Cerebellar nuclear complex (tissue), 1 donor: ENCODE measurements around the gene SUPT5H.
A peak's percentile ranks its signal among the peaks of the same experiment; 100 is the strongest.

Experiments used
- DNase-seq, 2 experiments: peaks; one replicate each; lab custom pipeline; 2025; lab: John Stamatoyannopoulos, UW

Gene SUPT5H

GRCh38 chr19:39409208-39410016 is 36.0 kb upstream of the SUPT5H start:
- DNase-seq, result peak; percentile 18 to 36

GRCh38 chr19:39410017-39410830 is 35.2 kb upstream of the SUPT5H start:
- DNase-seq, result no peak

- no peak for DNase-seq
Observed at GRCh38 chr19:39410831-39411080, 34.6 kb upstream of the SUPT5H start.

GRCh38 chr19:39411081-39411831 is 34.1 kb upstream of the SUPT5H start:
- no peak for DNase-seq

- peak in 1 of 2 experiments; percentile 69 for DNase-seq
Observed at GRCh38 chr19:39411832-39412099, 33.6 kb upstream of the SUPT5H start.

GRCh38 chr19:39412100-39412866 is 33.1 kb upstream of the SUPT5H start, which contains the start of gene PLEKHG2:
Gene PLEKHG2 (plus strand): TSS chr19:39412669. CDS start chr19:39414087, 1,418 bp downstream.
- peak; percentile 98 to 99 for DNase-seq

- no peak for DNase-seq
Observed at GRCh38 chr19:39412867-39413271, 32.5 kb upstream of the SUPT5H start.

GRCh38 chr19:39413272-39413910 is 32.0 kb upstream of the SUPT5H start:
- no peak for DNase-seq

- no peak for DNase-seq
Observed at GRCh38 chr19:39413911-39414608, 31.3 kb upstream of the SUPT5H start.

- DNase-seq, result no peak
Observed at GRCh38 chr19:39415111-39416046, 30.0 kb upstream of the SUPT5H start.

GRCh38 chr19:39416152-39417120 is 28.9 kb upstream of the SUPT5H start:
- DNase-seq, result no peak

- DNase-seq, result no peak
Observed at GRCh38 chr19:39417463-39418181, 27.8 kb upstream of the SUPT5H start.

- no peak for DNase-seq
Observed at GRCh38 chr19:39419003-39419402, 26.4 kb upstream of the SUPT5H start.

GRCh38 chr19:39420769-39421168 is 24.6 kb upstream of the SUPT5H start:
- no peak for DNase-seq

GRCh38 chr19:39422020-39422419 is 23.4 kb upstream of the SUPT5H start:
- DNase-seq, result no peak

- no peak for DNase-seq
Observed at GRCh38 chr19:39423258-39424086, 21.9 kb upstream of the SUPT5H start.

GRCh38 chr19:39424934-39425333 is 20.4 kb upstream of the SUPT5H start:
- DNase-seq, result no peak
